SK-N-SH treated with all-trans-retinoic acid at 6 μM for 48 hours (cell line): ENCODE results near the gene TNKS1BP1.

Experiments used
- ARNTL ChIP-seq: fragments of 450-650 bp; formaldehyde crosslinking; IDR thresholded peaks from 2 replicates; pipeline ENCODE4 v1.5.0; 2020; ENCODE audit warnings: low read depth, mild to moderate bottlenecking, moderate library complexity, borderline replicate concordance
- CSDC2 ChIP-seq: fragments of 250-450 bp; sonication (Bioruptor Pico); IDR thresholded peaks from 2 replicates; pipeline ENCODE4 v1.5.0; 2020; ENCODE audit warnings: mild to moderate bottlenecking, moderate library complexity
- CSRNP3 ChIP-seq: fragments of 250-450 bp; sonication (Bioruptor Pico); IDR thresholded peaks from 2 replicates; pipeline ENCODE4 v1.5.1; 2021; ENCODE audit warnings: mild to moderate bottlenecking, moderate library complexity
- ESRRG ChIP-seq: fragments of 250-450 bp; sonication (Bioruptor Pico); IDR thresholded peaks from 2 replicates; pipeline ENCODE4 v1.6.1; 2021; ENCODE audit warnings: mild to moderate bottlenecking
- ISL1 ChIP-seq: fragments of 250-450 bp; sonication (Bioruptor Pico); IDR thresholded peaks from 2 replicates; pipeline ENCODE4 v2.1.2; 2022; ENCODE audit warnings: mild to moderate bottlenecking, moderate library complexity
- OSR1 ChIP-seq: fragments of 250-450 bp; sonication (Bioruptor Pico); IDR thresholded peaks from 2 replicates; pipeline ENCODE4 v1.8.0; 2022; ENCODE audit warnings: moderate library complexity, mild to moderate bottlenecking, inconsistent platforms
- PATZ1 ChIP-seq: fragments of 250-450 bp; sonication (Bioruptor Pico); IDR thresholded peaks from 2 replicates; pipeline ENCODE4 v1.8.0; 2020; ENCODE audit warnings: mild to moderate bottlenecking, moderate library complexity, borderline replicate concordance
- RARB ChIP-seq: fragments of 250-450 bp; sonication (Bioruptor Pico); IDR thresholded peaks from 2 replicates; pipeline ENCODE4 v1.8.0; 2021; ENCODE audit warnings: mild to moderate bottlenecking, moderate library complexity
- TCF4 ChIP-seq: fragments of 250-450 bp; sonication (Bioruptor Pico); IDR thresholded peaks from 2 replicates; pipeline ENCODE4 v1.8.0; 2021; ENCODE audit warnings: mild to moderate bottlenecking, moderate library complexity, borderline replicate concordance
- TOX ChIP-seq: fragments of 250-450 bp; sonication (Bioruptor Pico); IDR thresholded peaks from 2 replicates; pipeline ENCODE4 v1.8.0; 2021; ENCODE audit warnings: mild to moderate bottlenecking, moderate library complexity, borderline replicate concordance
- ZFP3 ChIP-seq: fragments of 250-450 bp; sonication (Bioruptor Pico); IDR thresholded peaks from 2 replicates; pipeline ENCODE4 v1.5.0; 2020; ENCODE audit warnings: mild to moderate bottlenecking, moderate library complexity

- TF ChIP-seq ISL1 (CRISPR knock-in tag) (no peak), RARB (CRISPR knock-in tag) (no peak), TCF4 (CRISPR knock-in tag) (no peak), PATZ1 (CRISPR knock-in tag) (no peak), TOX (CRISPR knock-in tag) (no peak), ZFP3 (CRISPR knock-in tag) (no peak), ESRRG (CRISPR knock-in tag) (no peak), CSDC2 (CRISPR knock-in tag) (no peak), CSRNP3 (CRISPR knock-in tag) (no peak), ARNTL (CRISPR knock-in tag) (no peak), OSR1 (CRISPR knock-in tag) (no peak)
Observed at GRCh38 chr11:57269571-57270021, 55.2 kb downstream of the TNKS1BP1 start.
